IPS-15b (cell line): ENCODE measurements around the gene GZMM.

Experiments
- H3K27me3 ChIP-seq: one replicate; pipeline ENCODE4 v1.6.1; 2013; ENCODE audit warnings: low read length; ENCODE audit not compliant: control insufficient read depth, insufficient read depth
- H3K36me3 ChIP-seq: one replicate; pipeline ENCODE4 v1.6.1; 2013; ENCODE audit warnings: low read length; ENCODE audit not compliant: control insufficient read depth, insufficient read depth
- H3K4me1 ChIP-seq: one replicate; pipeline ENCODE4 v1.6.1; 2013; ENCODE audit warnings: mild to moderate bottlenecking, low read length; ENCODE audit not compliant: control insufficient read depth, insufficient read depth
- H3K4me3 ChIP-seq: one replicate; pipeline ENCODE4 v1.5.1; 2013; ENCODE audit warnings: low read depth, low read length
- H3K9ac ChIP-seq: one replicate; pipeline ENCODE4 v1.6.1; 2013; ENCODE audit warnings: low read depth, mild to moderate bottlenecking, low read length
- H3K9me3 ChIP-seq: one replicate; pipeline ENCODE4 v1.6.1; 2013; ENCODE audit warnings: mild to moderate bottlenecking, low read length; ENCODE audit not compliant: control insufficient read depth, insufficient read depth

Gene GZMM

DNA sequence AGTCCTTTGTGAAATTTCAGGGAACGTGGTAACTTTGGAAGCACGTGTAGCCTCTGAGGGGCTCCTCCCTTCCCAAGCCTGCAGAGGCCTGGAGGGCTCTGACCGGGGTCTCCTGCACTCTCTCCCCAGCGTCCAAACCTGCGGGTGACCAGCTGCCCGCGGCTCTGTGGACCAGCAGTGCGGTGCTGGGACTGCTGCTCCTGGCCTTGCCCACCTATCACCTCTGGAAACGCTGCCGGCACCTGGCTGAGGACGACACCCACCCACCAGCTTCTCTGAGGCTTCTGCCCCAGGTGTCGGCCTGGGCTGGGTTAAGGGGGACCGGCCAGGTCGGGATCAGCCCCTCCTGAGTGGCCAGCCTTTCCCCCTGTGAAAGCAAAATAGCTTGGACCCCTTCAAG lies 39.2 kb upstream of the GZMM start:
- H3K36me3 ChIP-seq = peaks cover 3% of the 10 kb centered on the region
- peaks cover 5% of the 10 kb centered on the region for H3K27me3 ChIP-seq
- H3K9me3 ChIP-seq = no peaks in the 10 kb centered on the region
- no peak overlapping the region for H3K9ac ChIP-seq
- no peaks in the 10 kb centered on the region for H3K4me1 ChIP-seq
- no peak overlapping the region for H3K4me3 ChIP-seq

- Histone ChIP-seq H3K36me3 (peaks cover 3% of the 10 kb centered on the region), H3K4me3 (peak overlapping the region; percentile 74), H3K9ac (peak overlapping the region; percentile 48), H3K9me3 (no peaks in the 10 kb centered on the region), H3K27me3 (no peaks in the 10 kb centered on the region), H3K4me1 (peaks cover 3% of the 10 kb centered on the region)
These were observed 37.2 kb upstream of the GZMM start for GRCh38 chr19:506404-507285.

- Histone ChIP-seq H3K9ac (peak within 1 kb of the TSS; percentile 73), H3K4me1 (peaks cover 4% of the 10 kb centered on the region), H3K9me3 (no peaks in the 10 kb centered on the region), H3K36me3 (peaks cover 3% of the 10 kb centered on the region), H3K27me3 (peaks cover 4% of the 10 kb centered on the region), H3K4me3 (peak within 1 kb of the TSS; percentile 74)
These were observed 36.3 kb upstream of the GZMM start, which contains the start of gene TPGS1 for GRCh38 chr19:507286-508203. TPGS1 (plus strand) TSS chr19:507497; CDS start chr19:507507, 10 bp downstream.

DNA sequence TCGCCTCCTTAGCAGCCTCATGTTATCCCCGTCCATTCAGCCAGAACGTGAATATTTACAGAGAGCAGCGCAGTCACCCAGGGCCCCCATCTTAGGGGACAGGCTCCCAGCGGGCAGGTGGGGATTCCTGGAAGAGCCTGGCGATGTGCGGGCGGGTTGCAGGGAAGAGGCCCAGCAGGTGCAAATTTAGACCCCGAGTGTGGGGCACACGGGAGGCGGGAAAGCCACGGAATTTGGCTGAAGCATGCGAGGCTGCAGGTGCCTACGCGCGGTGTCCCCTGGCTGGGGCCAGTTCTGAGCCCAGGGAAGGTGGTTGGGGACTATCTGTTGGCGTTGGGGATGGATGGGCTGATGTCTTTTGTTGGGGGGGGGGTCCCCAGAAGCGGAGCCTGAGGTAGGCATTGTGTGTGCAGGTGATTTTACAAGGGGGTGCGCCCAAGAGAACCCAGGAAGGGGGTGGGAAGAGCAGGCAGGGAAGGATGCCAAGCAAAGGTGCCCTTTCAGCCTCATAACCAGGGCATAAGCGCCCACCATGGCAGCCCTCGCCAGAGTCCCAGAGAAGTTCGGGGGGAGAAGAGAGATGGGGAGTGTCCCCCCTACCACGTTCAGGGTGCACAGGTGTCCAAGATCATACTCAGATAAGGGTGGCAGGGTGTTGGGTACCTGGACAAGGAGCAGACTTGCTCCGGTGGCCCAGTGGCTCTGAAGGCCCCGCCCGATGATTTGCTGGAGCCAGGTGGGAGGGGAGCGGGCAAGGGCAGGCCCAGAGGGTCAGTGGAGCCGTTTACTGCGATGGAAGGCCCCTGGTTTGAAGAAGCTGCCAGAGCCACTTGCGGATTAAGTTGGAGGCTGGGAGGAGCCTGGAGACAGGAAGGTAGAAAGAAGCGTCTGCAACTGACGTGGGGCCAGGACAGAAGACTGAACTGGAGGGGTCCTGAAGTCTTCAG lies 35.4 kb upstream of the GZMM start:
- H3K9ac ChIP-seq = no peak overlapping the region
- peaks cover 7% of the 10 kb centered on the region for H3K27me3 ChIP-seq
- no peaks in the 10 kb centered on the region for H3K9me3 ChIP-seq
- H3K4me1 ChIP-seq = peaks cover 5% of the 10 kb centered on the region
- H3K36me3 ChIP-seq = peaks cover 3% of the 10 kb centered on the region
- peak overlapping the region; percentile 74 for H3K4me3 ChIP-seq

DNA sequence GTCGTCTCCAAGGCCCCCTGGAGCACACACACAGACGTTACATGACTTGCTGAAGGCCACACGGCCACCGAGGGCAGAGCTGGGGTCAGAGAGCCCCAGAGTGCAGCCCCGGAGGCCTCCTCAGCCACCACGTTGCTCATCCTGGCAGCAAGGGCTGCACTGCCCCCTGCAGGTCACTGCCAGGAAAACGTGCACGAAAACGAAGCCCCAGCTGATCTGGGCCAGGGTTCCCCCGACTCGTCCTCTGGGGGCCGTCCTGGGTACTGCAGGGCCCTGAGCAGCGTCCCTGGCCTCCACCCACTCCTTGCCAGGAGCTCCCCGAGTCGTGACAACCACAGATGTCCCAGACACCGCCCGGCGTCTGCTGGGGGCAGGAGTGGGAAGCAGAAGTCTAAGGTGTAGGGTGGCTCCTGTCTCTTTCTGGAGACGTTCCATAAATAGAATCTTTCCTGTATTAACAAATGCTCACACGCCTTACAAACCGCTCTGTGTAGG lies 33.2 kb upstream of the GZMM start:
- Histone ChIP-seq H3K9ac (no peak overlapping the region), H3K4me3 (peak overlapping the region; percentile 39), H3K9me3 (no peaks in the 10 kb centered on the region), H3K4me1 (peaks cover 5% of the 10 kb centered on the region), H3K36me3 (peaks cover 3% of the 10 kb centered on the region), H3K27me3 (peaks cover 16% of the 10 kb centered on the region)

DNA sequence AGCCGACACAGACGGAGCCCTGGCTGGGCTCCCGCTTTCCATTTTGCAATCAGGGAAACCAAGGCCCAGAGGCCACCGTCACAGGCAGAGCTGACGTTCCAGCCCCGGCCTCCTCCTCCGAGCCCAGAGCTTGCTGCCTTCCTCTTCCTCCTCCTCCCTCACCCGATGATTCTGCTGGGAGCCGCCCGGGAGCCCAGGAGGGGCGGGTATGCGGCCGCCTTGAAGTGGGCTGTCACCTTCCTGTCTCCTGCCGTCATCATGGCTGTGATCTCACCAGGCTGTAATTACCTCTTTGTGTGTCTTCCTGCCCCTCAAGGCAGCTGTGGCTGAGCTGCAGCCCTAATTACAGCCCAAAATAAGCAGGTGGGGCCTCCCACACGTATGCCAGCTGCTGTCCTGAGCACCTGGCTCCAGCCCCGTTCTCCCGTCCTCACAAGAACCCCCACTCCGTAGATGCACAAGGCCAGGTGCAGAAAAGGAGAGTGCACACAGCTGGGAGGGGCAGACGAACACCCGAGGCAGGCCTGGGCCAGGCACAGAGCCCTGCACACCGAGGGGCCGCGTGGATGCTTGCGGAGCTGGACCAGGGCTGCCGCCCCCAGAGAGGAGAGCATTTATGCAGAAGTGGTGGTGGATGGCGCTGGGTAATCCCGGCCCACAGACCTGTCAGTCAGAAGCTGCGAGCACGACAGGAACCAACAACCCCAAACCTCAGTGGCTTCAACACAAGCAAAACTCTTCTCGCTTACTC lies 32.6 kb upstream of the GZMM start:
- no peak overlapping the region for H3K9ac ChIP-seq
- H3K27me3 ChIP-seq = peaks cover 16% of the 10 kb centered on the region
- H3K4me1 ChIP-seq = peaks cover 5% of the 10 kb centered on the region
- H3K9me3 ChIP-seq = no peaks in the 10 kb centered on the region
- H3K4me3 ChIP-seq = peak overlapping the region; percentile 39
- peaks cover 3% of the 10 kb centered on the region for H3K36me3 ChIP-seq

- peaks cover 5% of the 10 kb centered on the region for H3K4me1 ChIP-seq
These were observed 31.1 kb upstream of the GZMM start for GRCh38 chr19:512547-513365.

DNA sequence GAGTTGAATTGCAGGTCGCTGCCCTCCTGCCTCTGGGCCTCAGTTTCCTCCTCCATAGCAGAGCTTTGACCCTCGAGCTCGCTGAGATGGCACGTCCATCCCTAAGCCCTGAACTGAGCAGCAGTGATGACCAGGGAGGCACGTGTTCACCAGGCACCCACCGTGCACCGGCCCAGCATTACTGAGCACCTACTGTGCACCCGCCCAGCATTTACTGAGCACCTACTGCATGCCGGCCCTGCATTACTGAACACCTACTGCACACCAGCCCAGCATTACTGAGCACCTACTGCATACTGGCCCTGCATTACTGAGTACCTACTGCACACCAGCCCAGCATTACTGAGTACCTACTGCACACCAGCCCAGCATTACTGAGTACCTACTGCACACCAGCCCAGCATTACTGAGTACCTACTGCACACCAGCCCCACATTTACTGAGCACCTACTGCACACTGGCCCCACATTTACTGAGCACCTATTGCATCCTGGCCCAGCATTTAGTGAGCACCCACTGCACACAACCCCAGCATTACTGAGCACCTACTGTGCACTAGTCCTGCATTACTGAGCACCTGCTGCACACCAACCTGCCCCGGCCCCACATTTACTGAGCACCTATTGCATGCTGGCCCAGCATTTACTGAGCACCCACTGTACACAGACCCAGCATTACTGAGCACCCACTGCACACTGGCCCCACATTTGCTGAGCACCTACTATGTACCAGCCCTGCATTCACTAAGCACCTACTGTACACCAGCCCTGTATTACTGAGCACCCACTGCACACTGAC lies 30.3 kb upstream of the GZMM start:
- H3K9ac ChIP-seq = no peak overlapping the region
- peaks cover 5% of the 10 kb centered on the region for H3K4me1 ChIP-seq
- no peaks in the 10 kb centered on the region for H3K36me3 ChIP-seq
- H3K9me3 ChIP-seq = no peaks in the 10 kb centered on the region
- H3K27me3 ChIP-seq = peaks cover 16% of the 10 kb centered on the region
- no peak overlapping the region for H3K4me3 ChIP-seq

More at GRCh38 chr19:512547-513365, 31.1 kb upstream of the GZMM start:
- peak overlapping the region; percentile 4 for H3K4me3 ChIP-seq
- peaks cover 16% of the 10 kb centered on the region for H3K27me3 ChIP-seq
- no peak overlapping the region for H3K9ac ChIP-seq
- H3K36me3 ChIP-seq = no peaks in the 10 kb centered on the region
- no peaks in the 10 kb centered on the region for H3K9me3 ChIP-seq

DNA sequence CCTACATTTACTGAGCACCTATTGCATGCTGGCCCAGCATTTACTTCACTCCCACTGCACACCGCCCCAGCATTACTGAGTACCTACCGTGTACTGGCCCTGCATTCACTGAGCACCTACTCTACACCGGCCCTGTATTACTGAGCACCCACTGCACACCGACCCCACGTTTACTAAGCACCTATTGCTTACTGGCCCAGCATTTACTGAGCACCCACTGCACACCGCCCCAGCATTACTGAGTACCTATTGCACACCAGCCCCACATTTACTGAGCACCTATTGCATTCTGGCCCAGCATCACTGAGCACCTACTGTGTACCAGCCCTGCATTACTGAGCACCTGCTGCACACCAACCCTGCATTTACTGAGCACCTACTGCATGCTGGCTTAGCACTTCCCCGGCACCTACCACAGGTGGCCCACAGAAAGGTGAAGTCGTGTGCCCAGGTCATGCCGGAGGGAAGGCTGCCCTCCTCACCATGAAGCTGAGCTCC lies 29.6 kb upstream of the GZMM start:
- Histone ChIP-seq H3K4me3 (no peak overlapping the region), H3K9me3 (no peaks in the 10 kb centered on the region), H3K9ac (no peak overlapping the region), H3K36me3 (no peaks in the 10 kb centered on the region), H3K4me1 (peaks cover 5% of the 10 kb centered on the region), H3K27me3 (peaks cover 16% of the 10 kb centered on the region)
